Measurements from ENCODE around the gene NRXN2.

The NRXN2 gene

GRCh38 chr11:64566042-64566914 lies 156.7 kb downstream of the NRXN2 start:
- Histone ChIP-seq H3K4me1 (ENCODE audit: control insufficient read depth, insufficient read depth, low read length) (no peaks in the 10 kb centered on the region), H3K27ac (ENCODE audit: extremely low read depth, low read depth, low read length) (peak overlapping the region; percentile 25; the same call in 1 of the 2 replicates), H3K4me3 (ENCODE audit: low read depth, low read length) (no peak overlapping the region), H3K36me3 (ENCODE audit: control insufficient read depth in 2 of 2, insufficient read depth in 1 of 2, low read length in 2 of 2) (no peaks in the 10 kb centered on the region), H3K9me3 (ENCODE audit: control insufficient read depth, insufficient read depth, low read depth, low read length) (no peaks in the 10 kb centered on the region)
- ChIA-PET POLR2A (interaction anchor here (0.7 to 1.1 kb wide), 3 partner anchors 16 to 177 kb away, joined by 3 to 6 read pairs (median 4); no protein-coding TSS in a partner anchor), CTCF (interaction anchor here (0.6 to 1.8 kb wide), 9 partner anchors 10 to 218 kb away, joined by 3 to 7 read pairs (median 4); no protein-coding TSS in a partner anchor)
- TF ChIP-seq ZNF626 (tag by site-specific recombination; IDR thresholded peaks at IDR 0.05) (no peak), ZNF132 (tag by site-specific recombination; IDR thresholded peaks at IDR 0.05; ENCODE audit: borderline replicate concordance) (no peak), ZNF596 (tag by site-specific recombination; IDR thresholded peaks at IDR 0.05) (no peak), KLF17 (tag by site-specific recombination; IDR thresholded peaks at IDR 0.05) (no peak), ZNF335 (tag by site-specific recombination; conservative IDR thresholded peaks at IDR 0.05) (no peak), ZNF521 (tag by site-specific recombination; IDR thresholded peaks at IDR 0.05) (no peak), ZNF664 (tag by site-specific recombination; IDR thresholded peaks at IDR 0.05) (no peak), ZNF629 (tag by site-specific recombination; IDR thresholded peaks at IDR 0.05) (peak; percentile 97), ZNF830 (tag by site-specific recombination; IDR thresholded peaks at IDR 0.05; ENCODE audit: low read depth) (no peak), ZIC2 (tag by site-specific recombination; IDR thresholded peaks at IDR 0.05) (no peak), ZNF175 (tag by site-specific recombination; IDR thresholded peaks at IDR 0.05) (no peak), ZBTB1 (tag by site-specific recombination; IDR thresholded peaks at IDR 0.05) (no peak), OSR2 (tag by site-specific recombination; IDR thresholded peaks at IDR 0.05) (no peak), ZNF433 (tag by site-specific recombination; IDR thresholded peaks at IDR 0.05; ENCODE audit: low read depth) (no peak), ZSCAN30 (tag by site-specific recombination; IDR thresholded peaks at IDR 0.05) (no peak), ZNF792 (tag by site-specific recombination; IDR thresholded peaks at IDR 0.05) (no peak), ZNF785 (tag by site-specific recombination; IDR thresholded peaks at IDR 0.05) (no peak), HOXC10 (CRISPR knock-in tag; IDR thresholded peaks at IDR 0.05) (no peak), ZBTB10 (tag by site-specific recombination; IDR thresholded peaks at IDR 0.05) (no peak), KLF10 (tag by site-specific recombination; IDR thresholded peaks at IDR 0.05) (no peak), ZNF837 (tag by site-specific recombination; IDR thresholded peaks at IDR 0.05) (no peak), ZBTB20 (tag by site-specific recombination; IDR thresholded peaks at IDR 0.05) (no peak), ZNF707 (tag by site-specific recombination; IDR thresholded peaks at IDR 0.05) (no peak), ZSCAN16 (tag by site-specific recombination; IDR thresholded peaks at IDR 0.05) (no peak), BCL11B (tag by site-specific recombination; IDR thresholded peaks at IDR 0.05; ENCODE audit: low read depth) (no peak), ZNF121 (tag by site-specific recombination; IDR thresholded peaks at IDR 0.05) (no peak), YY1 (tag by site-specific recombination; IDR thresholded peaks at IDR 0.05) (no peak), ZNF26 (tag by site-specific recombination; IDR thresholded peaks at IDR 0.05) (no peak), ZNF776 (tag by site-specific recombination; IDR thresholded peaks at IDR 0.05; ENCODE audit: borderline replicate concordance) (no peak), IKZF3 (tag by site-specific recombination; IDR thresholded peaks at IDR 0.05) (no peak; the same call in 1 of the 2 replicates), ZSCAN23 (tag by site-specific recombination; IDR thresholded peaks at IDR 0.05) (no peak), ZNF16 (tag by site-specific recombination; IDR thresholded peaks at IDR 0.05; ENCODE audit: low read depth) (no peak), SETDB1 (IDR thresholded peaks at IDR 0.05; ENCODE audit: insufficient read length, low read length) (no peak), ZNF555 (tag by site-specific recombination; conservative IDR thresholded peaks at IDR 0.05) (no peak)
